Astrocyte (in vitro differentiated cells and primary cell): ENCODE data around the gene KATNA1. TPM values are rescaled to one million over a fixed set of nuclear protein-coding genes. Genes with fewer than 3 reads are reported as not detected.

Experiments
- DNase-seq: peaks from one replicate; pipeline ENCODE4 v3.0.0-alpha.2; 2010; ENCODE audit warnings: low read depth
- FAIRE-seq: peaks from 2 replicates; lab custom pipeline; 2011; peaks lifted over from hg19 to GRCh38; lab: Jason Lieb, UNC
- H2AFZ ChIP-seq: 2 replicates; pipeline ENCODE4 v1.6.0; 2012; ENCODE audit warnings: low read depth, low read length, inconsistent platforms
- H3K27ac ChIP-seq: 2 replicates; pipeline ENCODE4 v1.5.1; 2011; ENCODE audit warnings: low read depth, low read length, inconsistent platforms
- H3K27me3 ChIP-seq: 2 replicates; pipeline ENCODE4 v1.6.0; 2011; ENCODE audit warnings: low read length, inconsistent platforms; ENCODE audit not compliant: insufficient read depth
- H3K36me3 ChIP-seq: 2 replicates; pipeline ENCODE4 v1.5.1; 2011; ENCODE audit warnings: low read length, inconsistent platforms; ENCODE audit not compliant: insufficient read depth
- H3K4me1 ChIP-seq: 2 replicates; pipeline ENCODE4 v1.5.1; 2011; ENCODE audit warnings: low read length, inconsistent platforms; ENCODE audit not compliant: insufficient read depth
- H3K4me2 ChIP-seq: 2 replicates; pipeline ENCODE4 v1.6.0; 2012; ENCODE audit warnings: low read length, inconsistent platforms
- H3K4me3 ChIP-seq: 2 replicates; pipeline ENCODE4 v1.5.1; 2011; ENCODE audit warnings: low read depth, mild to moderate bottlenecking, low read length, inconsistent platforms; ENCODE audit not compliant: insufficient read depth
- H3K79me2 ChIP-seq: 2 replicates; pipeline ENCODE4 v1.6.0; 2012; ENCODE audit warnings: mild to moderate bottlenecking, low read length, inconsistent platforms; ENCODE audit not compliant: insufficient read depth
- H3K9ac ChIP-seq: 2 replicates; pipeline ENCODE4 v1.6.0; 2012; ENCODE audit warnings: mild to moderate bottlenecking, low read length, inconsistent platforms
- H3K9me3 ChIP-seq: 2 replicates; pipeline ENCODE4 v1.5.1; 2012; ENCODE audit warnings: low read depth, mild to moderate bottlenecking, low read length, inconsistent platforms; ENCODE audit not compliant: insufficient read depth
- H4K20me1 ChIP-seq: 2 replicates; pipeline ENCODE4 v1.6.0; 2012; ENCODE audit warnings: low read length, inconsistent platforms; ENCODE audit not compliant: insufficient read depth
- H3K27ac Mint-ChIP-seq: one replicate; pipeline ENCODE4 v1.8.0; 2021; ENCODE audit warnings: mild to moderate bottlenecking, mixed read lengths; ENCODE audit not compliant: unreplicated experiment
- H3K27me3 Mint-ChIP-seq: one replicate; pipeline ENCODE4 v1.8.0; 2021; ENCODE audit warnings: low read depth, mixed read lengths; ENCODE audit not compliant: unreplicated experiment
- H3K36me3 Mint-ChIP-seq: one replicate; pipeline ENCODE4 v1.8.0; 2021; ENCODE audit warnings: low read depth, mixed read lengths; ENCODE audit not compliant: unreplicated experiment
- H3K4me1 Mint-ChIP-seq: one replicate; pipeline ENCODE4 v1.8.0; 2021; ENCODE audit warnings: low read depth, mixed read lengths; ENCODE audit not compliant: unreplicated experiment
- H3K4me3 Mint-ChIP-seq: one replicate; pipeline ENCODE4 v1.8.0; 2021; ENCODE audit warnings: mild to moderate bottlenecking, moderate library complexity, mixed read lengths; ENCODE audit not compliant: unreplicated experiment
- H3K9me3 Mint-ChIP-seq: one replicate; pipeline ENCODE4 v1.8.0; 2021; ENCODE audit warnings: mild to moderate bottlenecking, mixed read lengths; ENCODE audit not compliant: unreplicated experiment
- CTCF ChIP-seq: IDR thresholded peaks from 2 replicates; pipeline ENCODE4 v1.5.1; 2011; ENCODE audit warnings: low read depth, mild to moderate bottlenecking, inconsistent platforms, low read length, moderate library complexity; ENCODE audit not compliant: insufficient read depth
- EZH2 ChIP-seq: IDR thresholded peaks from 2 replicates; pipeline ENCODE4 v1.6.1; 2012; ENCODE audit warnings: mild to moderate bottlenecking, low read length, inconsistent platforms; ENCODE audit not compliant: insufficient read depth
- total RNA-seq: library from RNA; stranded (reverse); gene quantifications from 2 replicates; pipeline ENCODE4 v1.2.1, GENCODE V29; 2021

KATNA1 gene
- total RNA-seq, 1 donor from 2014 or later, result 14.3 TPM

- DNase-seq (peak; percentile 58), FAIRE-seq (no peak)
- peaks cover 53% of the 10 kb centered on the region for H4K20me1 ChIP-seq
- H3K79me2 ChIP-seq, result peaks cover 84% of the 10 kb centered on the region
- H3K9ac ChIP-seq, result no peak overlapping the region
- peaks cover 11% of the 10 kb centered on the region for H3K4me1 ChIP-seq
- H3K27ac Mint-ChIP-seq, result no peak overlapping the region
- H3K27me3 Mint-ChIP-seq, result no peaks in the 10 kb centered on the region
- no peak overlapping the region for H2AFZ ChIP-seq
- H3K27ac ChIP-seq, result no peak overlapping the region
- H3K9me3 ChIP-seq, result no peaks in the 10 kb centered on the region
- H3K36me3 Mint-ChIP-seq, result peaks cover 4% of the 10 kb centered on the region
- H3K36me3 ChIP-seq, result peaks cover 21% of the 10 kb centered on the region
- TF ChIP-seq CTCF (no peak), EZH2 (no peak)
- H3K9me3 Mint-ChIP-seq, result no peaks in the 10 kb centered on the region
- H3K27me3 ChIP-seq, result no peaks in the 10 kb centered on the region
- H3K4me3 ChIP-seq, result no peak overlapping the region
- H3K4me1 Mint-ChIP-seq, result peaks cover 4% of the 10 kb centered on the region
- peak overlapping the region; percentile 8 for H3K4me2 ChIP-seq
- no peak overlapping the region for H3K4me3 Mint-ChIP-seq
Observed at GRCh38 chr6:149696901-149697300, 48.4 kb upstream of the KATNA1 start.

- H3K79me2 ChIP-seq, result peaks cover 79% of the 10 kb centered on the region
- H3K27ac ChIP-seq, result no peak overlapping the region
- no peak overlapping the region for H3K9ac ChIP-seq
- no peaks in the 10 kb centered on the region for H3K9me3 ChIP-seq
- peaks cover 56% of the 10 kb centered on the region for H4K20me1 ChIP-seq
- H3K27ac Mint-ChIP-seq, result no peak overlapping the region
- peaks cover 16% of the 10 kb centered on the region for H3K36me3 ChIP-seq
- H3K4me3 ChIP-seq, result no peak overlapping the region
- FAIRE-seq (no peak), DNase-seq (no peak)
- TF ChIP-seq CTCF, result no peak
- H3K4me1 ChIP-seq, result peaks cover 11% of the 10 kb centered on the region
- no peak overlapping the region for H3K4me3 Mint-ChIP-seq
- no peaks in the 10 kb centered on the region for H3K9me3 Mint-ChIP-seq
- H3K4me1 Mint-ChIP-seq, result no peaks in the 10 kb centered on the region
- no peak overlapping the region for H3K4me2 ChIP-seq
- no peaks in the 10 kb centered on the region for H3K27me3 Mint-ChIP-seq
- no peaks in the 10 kb centered on the region for H3K27me3 ChIP-seq
- H2AFZ ChIP-seq, result no peak overlapping the region
- H3K36me3 Mint-ChIP-seq, result peaks cover 4% of the 10 kb centered on the region
Observed at GRCh38 chr6:149694921-149695320, 46.4 kb upstream of the KATNA1 start.

DNA sequence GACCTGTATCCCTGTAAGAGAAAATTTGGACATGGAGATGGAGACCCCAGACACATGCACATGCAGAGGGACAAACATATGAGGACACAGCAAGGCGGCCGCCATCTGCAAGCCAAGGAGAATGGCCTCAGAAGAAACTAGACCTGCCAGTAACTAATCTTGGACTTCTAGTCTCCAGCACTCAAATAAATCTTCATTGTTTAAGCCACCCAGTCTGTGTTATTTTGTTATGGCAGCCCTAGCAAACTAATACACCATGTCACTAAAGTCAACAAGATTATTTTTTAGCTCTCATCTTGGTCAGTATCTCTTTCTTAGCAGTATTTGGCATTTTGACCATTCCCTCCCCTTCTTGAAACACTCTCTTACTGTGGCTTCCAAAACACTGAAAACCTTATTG, 42.7 kb upstream of the KATNA1 start:
- Histone ChIP-seq H3K4me1 (no peaks in the 10 kb centered on the region), H3K27me3 (no peaks in the 10 kb centered on the region), H3K4me3 (no peak overlapping the region), H3K4me2 (no peak overlapping the region), H3K36me3 (peaks cover 16% of the 10 kb centered on the region), H3K79me2 (peaks cover 47% of the 10 kb centered on the region), H3K9me3 (no peaks in the 10 kb centered on the region), H2AFZ (no peak overlapping the region), H3K9ac (no peak overlapping the region), H3K27ac (no peak overlapping the region), H4K20me1 (peaks cover 37% of the 10 kb centered on the region)
- Mint-ChIP-seq H3K27ac (no peak overlapping the region), H3K4me1 (peaks cover 8% of the 10 kb centered on the region), H3K36me3 (peaks cover 6% of the 10 kb centered on the region), H3K9me3 (no peaks in the 10 kb centered on the region), H3K4me3 (no peak overlapping the region), H3K27me3 (no peaks in the 10 kb centered on the region)
- DNase-seq, result no peak
- FAIRE-seq, result no peak
- TF ChIP-seq CTCF, result no peak
- TF ChIP-seq EZH2, result no peak
